Mammary epithelial cell (primary cell): ENCODE measurements around the gene DNER.

Experiments used
- CTCF ChIP-seq, 2 donors: IDR thresholded peaks in 1 of 2; conservative IDR thresholded peaks in 1 of 2; 2 replicates each; pipeline ENCODE4 v1.5.1; 2011 to 2012; ENCODE audit warnings: inconsistent platforms in 2 of 2, low read length in 2 of 2, mild to moderate bottlenecking in 2 of 2, control low read depth in 1 of 2, low read depth in 1 of 2; ENCODE audit not compliant: insufficient read depth in 1 of 2; ENCODE audit errors: extremely low read depth in 1 of 2
- EZH2 ChIP-seq: IDR thresholded peaks from 2 replicates; pipeline ENCODE4 v1.6.1; 2012; ENCODE audit warnings: low read length, inconsistent platforms, borderline replicate concordance

DNA sequence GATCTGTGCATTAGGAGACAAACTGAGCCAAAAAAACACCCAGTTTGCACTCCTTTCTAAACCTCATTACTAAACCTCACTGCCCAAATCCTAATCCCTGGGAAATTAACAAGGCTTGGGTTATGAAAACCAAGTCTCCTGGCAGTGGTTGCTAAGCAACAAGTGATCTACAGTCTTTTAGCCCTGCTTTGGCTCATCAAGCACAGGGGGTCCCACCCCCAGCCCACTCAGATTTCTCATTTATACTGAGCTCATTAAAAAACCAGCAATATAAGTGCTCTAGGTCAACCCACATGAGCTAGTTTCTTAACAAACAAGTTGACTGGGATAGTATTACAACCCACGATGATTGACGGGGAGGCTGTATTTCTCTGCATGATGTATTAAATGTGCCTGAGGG lies 18.4 kb downstream of the DNER start:
- TF ChIP-seq CTCF (conservative IDR thresholded peaks at IDR 0.05 in 1 of 2, IDR thresholded peaks at IDR 0.05 in 1 of 2; ENCODE audit: extremely low read depth in 1 of 2, insufficient read depth in 1 of 2, low read depth in 1 of 2, low read length in 2 of 2) (no peak), EZH2 (no peak)
